ENCODE data around the gene ANKRD65.
A peak's percentile ranks its signal among the peaks of the same experiment; 100 is the strongest.

Gene ANKRD65

GRCh38 chr1:1436630-1437032 is 15.6 kb upstream of the ANKRD65 start:
- no peak for TF ChIP-seq CTCF (IDR thresholded peaks at IDR 0.05; ENCODE audit: low read depth, low read length)
- H3K4me3 ChIP-seq (ENCODE audit: low read depth, low read length), result no peak overlapping the region

GRCh38 chr1:1435911-1436629 is 15.0 kb upstream of the ANKRD65 start:
- TF ChIP-seq CTCF (IDR thresholded peaks at IDR 0.05; ENCODE audit: low read depth, low read length), result no peak
- peak overlapping the region; percentile 55 for H3K4me3 ChIP-seq (ENCODE audit: low read depth, low read length)

GRCh38 chr1:1435106-1435903 is 14.2 kb upstream of the ANKRD65 start, which contains the start of gene VWA1:
TSS of gene VWA1 (plus strand) at chr1:1435690. CDS start at chr1:1435749, 59 bp downstream.
- TF ChIP-seq CTCF (IDR thresholded peaks at IDR 0.05; ENCODE audit: low read depth, low read length), result no peak
- H3K4me3 ChIP-seq (ENCODE audit: low read depth, low read length), result peak within 1 kb of the TSS; percentile 55

GRCh38 chr1:1434824-1435105 is 13.7 kb upstream of the ANKRD65 start:
- TF ChIP-seq CTCF (IDR thresholded peaks at IDR 0.05; ENCODE audit: low read depth, low read length), result no peak
- H3K4me3 ChIP-seq (ENCODE audit: low read depth, low read length), result no peak overlapping the region

GRCh38 chr1:1434131-1434823 is 13.2 kb upstream of the ANKRD65 start:
- H3K4me3 ChIP-seq (ENCODE audit: low read depth, low read length), result no peak overlapping the region
- TF ChIP-seq CTCF (IDR thresholded peaks at IDR 0.05; ENCODE audit: low read depth, low read length), result no peak

- H3K4me3 ChIP-seq (ENCODE audit: low read depth, low read length), result no peak overlapping the region
- TF ChIP-seq CTCF (IDR thresholded peaks at IDR 0.05; ENCODE audit: low read depth, low read length), result no peak
Observed at GRCh38 chr1:1433804-1434130, 12.7 kb upstream of the ANKRD65 start.
